Activated CD4-positive, alpha-beta T cell treated with anti-CD3 and anti-CD28 coated beads, Interleukin-2, amount 50 U/mL, for 1 hour (primary cell): ENCODE measurements around the gene GSDME.
"Not testable (repeated sequence)": the region's sequence is repeated elsewhere in the genome, so short reads cannot be mapped to it uniquely, and the experiment has no call there.

Experiments used
- DNase-seq: peaks from one replicate; pipeline ENCODE4 v3.0.0-alpha.2; 2020

GSDME gene

GRCh38 chr7:24757353-24758275 lies at the start of gene GSDME:
TSS of gene GSDME (minus strand) at chr7:24757464. CDS start at chr7:24749774, 7,690 bp downstream.
- peak; percentile 6 for DNase-seq

DNA sequence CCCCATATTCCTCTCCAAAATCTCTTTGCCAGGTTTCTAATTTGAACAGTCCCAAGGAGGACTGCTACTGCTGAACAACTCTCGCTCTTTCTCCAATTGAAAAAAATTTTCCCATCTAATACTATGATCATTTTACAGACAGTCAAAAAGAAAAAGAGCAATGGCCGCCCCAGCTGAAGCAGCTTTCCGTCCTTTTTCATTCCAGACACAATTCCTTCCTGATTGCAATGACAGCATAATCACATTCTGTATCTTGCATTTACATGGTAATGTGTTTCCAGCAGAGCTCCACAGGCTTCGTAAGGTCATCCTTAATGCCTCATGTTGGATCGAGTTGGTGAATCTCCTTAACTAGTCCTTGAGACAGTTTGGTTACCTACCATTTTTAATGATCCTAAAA lies 45.0 kb upstream of the GSDME start:
- DNase-seq, result no peak

GRCh38 chr7:24801883-24802282 lies 44.6 kb upstream of the GSDME start:
- DNase-seq, result no peak

- DNase-seq, result no peak
Observed at GRCh38 chr7:24800667-24801066, 43.4 kb upstream of the GSDME start.

- no peak for DNase-seq
Observed at GRCh38 chr7:24800073-24800472, 42.8 kb upstream of the GSDME start.

- DNase-seq, result no peak
Observed at GRCh38 chr7:24799506-24799905, 42.2 kb upstream of the GSDME start.

GRCh38 chr7:24798261-24798660 lies 41.0 kb upstream of the GSDME start:
- no peak for DNase-seq

DNA sequence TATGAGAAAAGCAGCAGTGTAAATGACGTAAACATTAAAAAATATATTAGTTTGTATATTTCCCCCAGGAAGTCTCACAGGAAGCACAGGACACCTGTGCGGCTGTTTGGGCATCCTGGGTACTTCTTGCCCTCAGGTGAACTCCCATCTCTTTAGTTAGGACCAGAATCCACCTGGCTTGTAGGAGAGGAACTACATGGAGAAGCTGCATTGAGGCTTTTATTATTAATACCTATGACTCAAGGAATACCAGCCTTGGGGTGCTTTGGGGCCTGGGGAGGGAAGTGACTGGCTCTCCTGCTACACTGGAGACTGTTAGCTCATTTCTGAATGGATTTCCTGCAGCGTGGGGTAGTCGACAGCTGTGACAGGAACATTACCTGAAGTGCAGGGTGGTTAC lies 40.0 kb upstream of the GSDME start:
- DNase-seq, result no peak

- no peak for DNase-seq
Observed at GRCh38 chr7:24795407-24795767, 38.1 kb upstream of the GSDME start.

DNA sequence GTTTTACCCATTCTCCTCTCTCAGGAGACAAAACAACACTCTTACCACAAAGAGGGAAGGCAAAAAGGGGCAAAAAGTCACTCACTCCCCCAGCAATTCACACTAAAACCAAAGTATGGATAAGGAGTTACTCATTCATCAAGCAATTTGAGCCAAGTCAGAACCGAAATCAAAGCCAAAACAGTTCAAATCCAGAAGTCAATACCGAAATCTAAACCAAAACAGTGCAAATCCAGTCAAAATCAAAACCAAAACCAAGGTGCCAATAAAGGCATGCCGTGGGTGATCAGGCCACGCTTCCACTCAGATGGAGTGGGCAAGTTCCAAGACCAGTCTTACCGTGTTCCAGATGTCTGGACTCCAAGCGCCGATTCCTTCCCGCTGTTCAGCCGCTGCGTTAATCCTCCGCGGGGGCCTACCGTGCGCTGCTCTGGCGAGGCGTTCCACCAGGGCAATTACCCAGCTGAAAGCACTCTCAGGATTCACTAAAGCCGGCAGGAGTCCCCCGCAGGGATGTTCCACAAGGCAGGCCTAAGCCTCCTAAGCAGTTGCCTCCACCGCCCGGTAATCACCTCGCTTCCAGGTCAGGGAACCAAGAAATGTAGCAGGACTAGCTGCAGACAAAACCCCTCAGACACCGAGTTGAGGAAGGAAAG lies 37.6 kb upstream of the GSDME start:
- not testable (repeated sequence) for DNase-seq

GRCh38 chr7:24793982-24794648 lies 36.9 kb upstream of the GSDME start:
- DNase-seq, result no peak

GRCh38 chr7:24788961-24789576 lies 31.8 kb upstream of the GSDME start:
- no peak for DNase-seq

DNA sequence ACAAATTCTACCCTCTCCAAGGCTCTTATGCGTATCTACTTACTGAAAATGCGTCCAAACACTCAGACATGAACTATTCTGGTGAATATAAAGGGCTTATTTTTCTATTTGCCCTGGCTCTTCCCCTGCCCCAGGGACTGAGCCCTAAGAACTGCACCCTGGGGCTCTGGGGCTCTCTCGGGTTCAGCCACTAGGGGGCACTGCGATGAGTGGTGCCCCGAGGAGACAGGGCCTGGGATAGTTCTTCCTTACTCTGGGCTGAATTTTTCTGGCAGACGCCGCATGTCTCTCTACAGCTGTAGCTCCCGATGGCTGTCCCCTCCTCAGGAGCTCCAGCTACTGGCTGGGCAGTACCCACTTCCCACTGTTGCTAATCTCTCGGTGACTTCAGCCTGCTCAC lies 30.8 kb upstream of the GSDME start:
- DNase-seq, result no peak

DNA sequence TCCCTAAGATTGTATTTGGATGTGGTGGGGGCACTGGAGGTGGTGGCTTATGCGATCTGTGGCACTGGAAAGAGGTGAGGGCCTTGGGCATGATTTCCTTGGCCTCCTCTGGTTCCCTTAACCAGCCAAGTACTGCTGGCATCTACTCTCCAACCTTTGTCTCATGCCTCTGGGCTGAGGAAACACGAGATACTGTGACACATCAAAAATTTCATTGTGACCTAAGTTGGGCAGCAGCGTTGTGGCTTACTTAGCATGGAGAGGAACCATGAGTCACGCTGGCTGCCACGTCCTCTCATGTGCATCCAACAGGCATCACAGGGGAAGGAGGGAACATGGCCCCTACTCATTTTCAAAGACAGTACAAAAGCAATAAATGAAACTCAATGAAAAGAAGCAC lies 29.7 kb upstream of the GSDME start:
- DNase-seq, result no peak

DNA sequence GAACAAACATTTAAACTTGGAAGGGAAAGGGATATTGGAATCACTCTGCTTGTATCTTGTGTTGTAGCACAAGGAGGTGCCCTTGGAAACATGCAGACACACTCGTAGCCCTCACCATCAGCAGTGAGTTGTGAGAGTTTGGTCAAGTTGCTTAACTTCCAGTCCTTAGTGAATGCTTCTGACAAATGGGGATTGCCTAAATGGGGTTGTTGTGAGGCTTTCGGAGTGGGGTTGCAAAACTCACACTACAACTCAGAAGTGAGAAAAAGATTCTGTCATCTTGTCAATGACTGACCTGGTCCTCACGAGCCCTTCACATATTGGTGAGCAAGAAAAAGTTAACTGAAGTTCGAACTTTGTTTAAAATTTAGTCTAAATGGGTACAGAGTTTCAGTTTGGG lies 29.0 kb upstream of the GSDME start:
- DNase-seq, result no peak

- no peak for DNase-seq
Observed at GRCh38 chr7:24784277-24784676, 27.0 kb upstream of the GSDME start.

DNA sequence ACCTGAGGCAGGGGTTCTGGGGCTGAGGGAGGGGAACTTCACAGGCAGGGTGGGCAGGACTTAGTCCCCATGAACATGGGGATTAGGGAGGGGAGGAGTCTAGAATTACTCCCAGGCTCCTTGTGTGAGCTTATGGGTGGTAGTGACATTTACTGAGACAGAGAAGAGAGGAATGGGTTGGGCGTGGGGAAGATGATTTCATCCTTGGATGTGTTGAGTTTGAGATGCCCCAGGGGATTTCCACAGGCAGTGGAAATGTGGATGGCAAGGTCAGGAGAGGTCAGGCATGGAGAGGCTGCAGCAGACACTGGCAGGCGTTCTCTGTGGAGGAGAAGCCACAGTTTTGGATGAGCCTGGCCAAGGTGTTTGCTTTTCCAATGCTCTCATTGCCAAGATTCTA lies 26.4 kb upstream of the GSDME start:
- no peak for DNase-seq

- DNase-seq, result no peak
Observed at GRCh38 chr7:24781106-24781505, 23.8 kb upstream of the GSDME start.

- no peak for DNase-seq
Observed at GRCh38 chr7:24779283-24779655, 22.0 kb upstream of the GSDME start.

GRCh38 chr7:24778543-24779282 lies 21.4 kb upstream of the GSDME start:
- DNase-seq, result no peak

GRCh38 chr7:24777806-24778205 lies 20.5 kb upstream of the GSDME start:
- DNase-seq, result no peak

DNA sequence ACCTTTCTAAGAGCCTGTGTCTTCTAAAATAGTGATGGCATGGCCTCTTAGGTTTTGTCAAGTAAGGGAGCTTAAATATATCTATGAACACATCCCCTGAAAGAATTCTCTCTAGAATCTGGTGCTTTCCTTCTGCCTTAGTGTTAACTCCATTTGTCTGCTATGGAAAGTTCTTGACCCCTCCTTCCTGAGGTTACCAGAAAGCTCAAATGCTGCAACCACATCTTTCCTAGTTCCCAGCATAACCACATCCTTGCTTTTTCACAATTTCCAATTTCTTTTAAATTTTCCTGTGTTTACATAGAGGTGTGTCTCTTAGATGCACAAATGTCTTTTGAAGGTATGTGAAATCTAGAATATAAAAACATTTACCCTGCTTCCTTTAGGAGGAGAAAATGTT lies 16.4 kb upstream of the GSDME start:
- DNase-seq, result no peak

- DNase-seq, result no peak
Observed at GRCh38 chr7:24769851-24770250, 12.6 kb upstream of the GSDME start.
